Esophagus squamous epithelium (tissue), 5 donors: ENCODE results near the gene RASAL2. TPM values are rescaled to one million over a fixed set of nuclear protein-coding genes. Genes with fewer than 3 reads are reported as not detected.
A peak's percentile ranks its signal among the peaks of the same experiment; 100 is the strongest.
"Not testable (repeated sequence)": the region's sequence is repeated elsewhere in the genome, so short reads cannot be mapped to it uniquely, and the experiment has no call there.

Experiments used
- DNase-seq: peaks from one replicate; lab custom pipeline; 2025; lab: John Stamatoyannopoulos, UW
- H3K27ac ChIP-seq, 4 donors: fragments of 200-600 bp; sonication (generic); one replicate each; pipeline ENCODE4 v1.5.1; 2016 to 2019; ENCODE audit warnings: mild to moderate bottlenecking in 1 of 4
- H3K27me3 ChIP-seq, 4 donors: fragments of 200-600 bp; sonication (generic); 1 replicate in 3 of 4; 2 replicates in 1 of 4; pipeline versions ENCODE4 v1.5.1 to v1.6.0; 2017 to 2021; ENCODE audit warnings: antibody characterized with exemption in 1 of 4
- H3K36me3 ChIP-seq, 3 donors: fragments of 200-600 bp; sonication (generic); one replicate each; pipeline ENCODE4 v1.5.1; 2016 to 2019
- H3K4me1 ChIP-seq, 3 donors: fragments of 200-600 bp; sonication (generic); one replicate each; pipeline ENCODE4 v1.5.1; 2017 to 2019
- H3K4me3 ChIP-seq, 4 donors: fragments of 200-600 bp; sonication (generic); 1 replicate in 3 of 4; 2 replicates in 1 of 4; pipeline ENCODE4 v1.5.1; 2016 to 2019; ENCODE audit warnings: mild to moderate bottlenecking in 2 of 4, moderate library complexity in 1 of 4
- H3K9me3 ChIP-seq, 3 donors: fragments of 200-600 bp; sonication (generic); one replicate each; pipeline ENCODE4 v1.5.1; 2016 to 2019
- POLR2A ChIP-seq, 4 donors: fragments of 450-650 bp; IDR thresholded peaks; one replicate each; pipeline ENCODE4 v1.6.1; 2017; ENCODE audit warnings: antibody characterized with exemption in 4 of 4, mild to moderate bottlenecking in 4 of 4, moderate library complexity in 3 of 4
- WGBS, 2 donors: methylation state at CpG; one replicate each; pipeline ENCODE4 v1.1.5; 2018; 5-methylcytosine and 5-hydroxymethylcytosine counted together
- intact Hi-C: fragments of 100-400 bp; cut with DNase I; formaldehyde crosslinking; loops from one replicate; pipeline ENCODE4 v1.15.0; 2022
- total RNA-seq, 4 donors: library from RNA; depleted of rRNA; stranded (reverse); fragments of >200 nt; gene quantifications; one replicate each; pipeline ENCODE4 v1.1.0, GENCODE V29; 2016
- TF ChIP-seq, protein P1 (sequence below), 6 experiments: fragments of 450-650 bp in 4 of 6; fragments of 200-600 bp in 2 of 6; sonication (generic) in 2 of 6; IDR thresholded peaks; one replicate each; pipeline ENCODE4 v1.5.1; 2016 to 2019; ENCODE audit warnings: antibody characterized with exemption in 6 of 6, mild to moderate bottlenecking in 4 of 6, moderate library complexity in 4 of 6
- donor health status: DM: yes; HTN: yes; CAD: no.

RASAL2 gene
- total RNA-seq, 4 donors from 2014 or later: 20.4 to 29.8 (median 25.5) TPM

DNA sequence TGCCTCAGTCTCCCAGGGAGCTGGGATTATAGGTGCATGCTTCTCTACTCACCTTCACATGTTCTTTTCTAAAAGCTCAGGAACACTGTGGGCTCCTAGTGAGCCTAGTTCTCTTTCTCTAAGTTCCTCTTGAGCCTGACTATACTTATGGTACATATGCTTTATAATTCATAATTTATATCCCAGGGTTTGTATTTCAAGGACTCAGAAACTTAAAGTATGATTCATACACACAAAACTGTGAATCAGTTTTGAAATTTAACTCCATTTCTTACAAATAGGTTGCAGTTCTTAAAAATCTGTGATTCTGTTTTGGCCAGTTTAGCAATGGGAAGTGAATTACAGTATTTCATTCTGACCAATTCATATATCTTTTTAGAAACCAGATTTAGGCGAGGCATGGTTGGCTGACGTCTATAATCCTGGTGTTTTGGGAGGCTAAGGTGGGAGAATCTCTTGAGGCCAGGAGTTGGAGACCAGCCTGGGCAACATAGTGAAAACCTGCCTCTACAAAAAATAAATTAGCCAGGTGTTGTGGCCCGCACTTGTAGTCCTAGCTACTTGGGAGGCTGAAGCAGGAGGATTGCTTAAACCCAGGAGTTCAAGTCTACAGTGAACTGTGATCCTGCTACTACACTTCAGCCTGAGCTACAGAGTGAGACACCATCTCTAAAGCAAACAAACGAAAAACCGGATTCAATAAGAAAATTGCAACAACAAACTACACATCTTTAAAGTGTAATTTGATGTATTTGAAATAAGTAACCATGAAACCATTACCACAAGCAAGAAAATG, 15.6 kb downstream of the RASAL2 start:
- Histone ChIP-seq H3K27ac (no peak overlapping the region), H3K4me1 (peaks cover 0 to 4% (median 0%) of the 10 kb centered on the region in 3 donors), H3K4me3 (no peak overlapping the region), H3K27me3 (no peaks in the 10 kb centered on the region), H3K9me3 (no peaks in the 10 kb centered on the region), H3K36me3 (no peaks in the 10 kb centered on the region)
- TF ChIP-seq, protein P1, sequence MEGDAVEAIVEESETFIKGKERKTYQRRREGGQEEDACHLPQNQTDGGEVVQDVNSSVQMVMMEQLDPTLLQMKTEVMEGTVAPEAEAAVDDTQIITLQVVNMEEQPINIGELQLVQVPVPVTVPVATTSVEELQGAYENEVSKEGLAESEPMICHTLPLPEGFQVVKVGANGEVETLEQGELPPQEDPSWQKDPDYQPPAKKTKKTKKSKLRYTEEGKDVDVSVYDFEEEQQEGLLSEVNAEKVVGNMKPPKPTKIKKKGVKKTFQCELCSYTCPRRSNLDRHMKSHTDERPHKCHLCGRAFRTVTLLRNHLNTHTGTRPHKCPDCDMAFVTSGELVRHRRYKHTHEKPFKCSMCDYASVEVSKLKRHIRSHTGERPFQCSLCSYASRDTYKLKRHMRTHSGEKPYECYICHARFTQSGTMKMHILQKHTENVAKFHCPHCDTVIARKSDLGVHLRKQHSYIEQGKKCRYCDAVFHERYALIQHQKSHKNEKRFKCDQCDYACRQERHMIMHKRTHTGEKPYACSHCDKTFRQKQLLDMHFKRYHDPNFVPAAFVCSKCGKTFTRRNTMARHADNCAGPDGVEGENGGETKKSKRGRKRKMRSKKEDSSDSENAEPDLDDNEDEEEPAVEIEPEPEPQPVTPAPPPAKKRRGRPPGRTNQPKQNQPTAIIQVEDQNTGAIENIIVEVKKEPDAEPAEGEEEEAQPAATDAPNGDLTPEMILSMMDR (IDR thresholded peaks at IDR 0.05): no peak
- no peak for TF ChIP-seq POLR2A (IDR thresholded peaks at IDR 0.05)
- DNase-seq: no peak
- WGBS, 2 donors: 66 to 72% methylated on average over 5 of the region's 5 CpGs
- intact Hi-C loops: no loop called here

DNA sequence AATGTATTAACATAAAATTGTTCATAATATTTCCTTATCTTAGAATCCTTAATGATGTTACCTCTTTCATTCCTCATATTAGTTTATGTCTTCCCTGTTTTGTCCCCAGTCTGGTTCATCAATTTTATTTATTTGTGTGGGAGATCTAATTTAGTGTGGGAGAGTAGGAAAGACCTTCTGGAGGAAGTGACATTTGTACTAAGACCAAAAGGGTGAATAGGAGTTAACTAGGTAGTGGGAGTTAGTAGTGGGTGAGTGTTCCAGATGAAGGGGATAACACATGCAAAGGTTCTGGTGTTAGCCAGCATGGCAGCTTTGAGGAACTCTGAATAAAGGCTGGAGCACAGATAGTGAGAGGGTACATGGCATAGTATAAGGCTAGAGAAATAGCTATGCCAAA, 21.4 kb downstream of the RASAL2 start:
- no peaks in the 10 kb centered on the region for H3K27me3 ChIP-seq
- H3K9me3 ChIP-seq: no peaks in the 10 kb centered on the region
- no peak for TF ChIP-seq POLR2A (IDR thresholded peaks at IDR 0.05)
- TF ChIP-seq, protein P1 (IDR thresholded peaks at IDR 0.05): no peak
- DNase-seq: no peak
- H3K4me3 ChIP-seq: no peak overlapping the region
- H3K36me3 ChIP-seq: no peaks in the 10 kb centered on the region
- H3K4me1 ChIP-seq: peaks cover 3 to 24% (median 8%) of the 10 kb centered on the region in 3 donors
- H3K27ac ChIP-seq: no peak overlapping the region
- intact Hi-C loops: no loop called here

DNA sequence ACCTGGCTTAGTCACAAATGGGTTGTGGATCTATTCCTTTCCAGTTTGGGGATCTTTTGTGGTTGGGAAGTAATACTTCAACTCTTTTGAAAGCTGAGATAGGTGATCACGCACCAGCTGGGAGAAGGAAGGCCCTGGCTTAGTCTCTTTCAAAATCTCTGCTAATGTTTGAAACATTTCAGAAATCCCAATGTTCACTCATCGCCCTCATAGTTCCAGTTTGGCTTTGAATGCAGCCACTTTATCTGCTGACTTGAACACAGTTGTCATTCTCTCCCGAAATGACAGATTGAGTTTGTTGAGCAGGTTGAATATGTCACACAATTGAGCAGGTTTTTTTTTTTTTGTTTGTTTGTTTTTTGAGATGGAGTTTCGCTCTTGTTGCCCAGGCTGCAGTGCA, 24.6 kb downstream of the RASAL2 start:
- intact Hi-C loops: no loop called here
- WGBS, 2 donors: 92% methylated on average over 4 of the region's 4 CpGs
- DNase-seq: no peak
- no peak for TF ChIP-seq POLR2A (IDR thresholded peaks at IDR 0.05)
- TF ChIP-seq, protein P1 (IDR thresholded peaks at IDR 0.05): no peak
- Histone ChIP-seq H3K4me1 (peaks cover 13 to 44% (median 13%) of the 10 kb centered on the region in 3 donors), H3K27me3 (no peaks in the 10 kb centered on the region), H3K27ac (peak overlapping the region in 3 of 4 donors; percentile 26 to 56 (median 43)), H3K4me3 (no peak overlapping the region), H3K9me3 (no peaks in the 10 kb centered on the region), H3K36me3 (no peaks in the 10 kb centered on the region)

DNA sequence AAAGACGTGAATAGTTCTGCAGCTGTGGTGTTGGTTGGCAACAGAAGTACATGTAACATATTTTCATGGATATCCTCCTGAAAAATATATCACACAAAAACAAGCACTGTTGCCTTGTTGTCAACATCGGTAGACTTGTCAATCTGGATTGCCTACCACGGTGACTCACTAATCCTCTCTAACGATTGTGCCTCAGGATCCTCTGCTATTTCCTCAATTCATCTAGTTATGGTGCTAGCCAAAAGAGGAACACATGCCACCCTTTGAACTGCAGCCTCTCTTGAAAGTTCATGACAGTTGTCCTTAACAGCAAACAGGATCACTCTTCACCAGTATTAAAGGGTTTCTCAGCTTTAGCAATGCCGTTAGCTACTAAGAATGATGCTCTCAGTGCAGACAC, 25.7 kb downstream of the RASAL2 start:
- Histone ChIP-seq H3K9me3 (no peaks in the 10 kb centered on the region), H3K4me1 (peaks cover 13 to 44% (median 13%) of the 10 kb centered on the region in 3 donors), H3K36me3 (no peaks in the 10 kb centered on the region), H3K4me3 (no peak overlapping the region), H3K27me3 (no peaks in the 10 kb centered on the region), H3K27ac (peak overlapping the region in 3 of 4 donors; percentile 26 to 56 (median 43))
- no peak for DNase-seq
- TF ChIP-seq, protein P1 (IDR thresholded peaks at IDR 0.05): no peak
- no peak for TF ChIP-seq POLR2A (IDR thresholded peaks at IDR 0.05)
- 42 to 53% methylated on average over 5 of the region's 5 CpGs for WGBS, 2 donors
- intact Hi-C loops: no loop called here

DNA sequence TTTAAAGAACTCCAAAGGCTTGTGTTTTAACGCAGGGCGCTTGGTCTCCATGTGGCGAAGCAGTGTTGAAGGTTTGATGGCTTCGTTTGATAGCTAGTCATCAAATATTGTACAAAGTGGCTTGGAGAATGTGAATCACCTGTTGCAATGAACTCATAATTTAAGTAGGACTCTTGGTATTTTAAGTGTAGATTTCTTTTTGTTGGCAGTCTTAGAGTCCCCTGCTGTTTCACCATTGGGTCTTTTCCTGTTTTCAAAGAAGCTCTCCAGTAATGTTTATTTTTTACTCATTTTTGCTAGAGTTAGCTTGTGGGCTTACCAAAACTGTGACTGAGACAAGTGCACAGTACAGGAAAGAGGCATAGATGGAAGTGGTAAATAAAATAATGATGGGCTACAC, 26.2 kb downstream of the RASAL2 start:
- Histone ChIP-seq H3K9me3 (no peaks in the 10 kb centered on the region), H3K27ac (peak overlapping the region in 2 of 4 donors; percentile 26 to 43), H3K27me3 (no peaks in the 10 kb centered on the region), H3K36me3 (no peaks in the 10 kb centered on the region), H3K4me1 (peaks cover 13 to 44% (median 13%) of the 10 kb centered on the region in 3 donors), H3K4me3 (no peak overlapping the region)
- TF ChIP-seq POLR2A (IDR thresholded peaks at IDR 0.05): no peak
- TF ChIP-seq, protein P1 (IDR thresholded peaks at IDR 0.05): no peak
- DNase-seq: no peak
- intact Hi-C loops: no loop called here
- 87 to 92% methylated on average over 4 of the region's 4 CpGs for WGBS, 2 donors

DNA sequence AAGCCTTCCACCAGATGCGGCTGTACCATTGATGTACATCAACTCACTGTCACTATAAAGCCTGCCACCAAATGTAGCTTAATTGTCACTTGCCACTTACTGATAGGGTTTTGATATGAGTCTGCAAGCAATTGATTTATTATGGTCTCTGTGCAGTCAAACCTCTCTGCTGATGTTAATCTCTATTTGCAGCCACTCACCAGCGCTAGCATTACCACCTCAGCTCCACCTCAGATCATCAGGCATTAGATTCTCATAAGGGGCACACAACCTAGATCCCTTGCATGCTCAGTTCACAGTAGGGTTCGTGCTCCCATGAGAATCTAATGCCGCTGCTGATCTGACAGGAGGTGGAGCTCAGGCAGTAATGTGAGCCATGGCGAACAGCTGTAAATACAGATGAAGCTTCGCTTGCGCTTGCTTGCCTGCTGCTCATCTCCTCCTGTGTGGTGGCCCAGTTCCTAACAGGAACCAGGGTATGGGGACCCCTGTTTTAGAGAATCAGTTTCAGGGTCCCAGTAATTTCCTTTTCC, 26.7 kb downstream of the RASAL2 start:
- H3K9me3 ChIP-seq, DNase-seq, intact Hi-C loops, H3K4me3 ChIP-seq, H3K36me3 ChIP-seq, H3K27me3 ChIP-seq: not testable (repeated sequence)
- Histone ChIP-seq H3K27ac (peak overlapping the region in 1 of 4 donors; percentile 26), H3K4me1 (peaks cover 13 to 44% (median 13%) of the 10 kb centered on the region in 3 donors)
- WGBS, 2 donors: 97 to 99% methylated on average over 5 to 7 of the region's 7 CpGs
